PC-3 (cell line): ENCODE data around the gene KCNV2. TPM values are rescaled to one million over a fixed set of nuclear protein-coding genes. Genes with fewer than 3 reads are reported as not detected.

Experiments used
- ATAC-seq: fragments of 200-7000 bp; cut with Tn5 transposase; 2 replicates; pipeline ENCODE4 v1.9.1; 2020; ENCODE audit warnings: mild to moderate bottlenecking, moderate library complexity
- BruUV-seq: library from RNA; stranded (reverse); fragments of 400-500 nt; replicated peaks from 2 replicates; lab custom pipeline; 2021; lab: Mats Ljungman, UMichigan
- CTCF ChIA-PET: fragments of 300-600 bp; sonication (Branson Sonifier 250); formaldehyde crosslinking; loops from one replicate; lab custom pipeline; 2022; ENCODE audit warnings: antibody characterized with exemption; lab: Charles Lee
- POLR2A ChIA-PET: fragments of 300-600 bp; sonication (Branson Sonifier 250); formaldehyde crosslinking; loops from one replicate; lab custom pipeline; 2022; ENCODE audit warnings: antibody characterized with exemption; ENCODE audit not compliant: unreplicated experiment; lab: Charles Lee
- DNase-seq: peaks from one replicate; pipeline ENCODE4 v3.0.0-alpha.2; 2015
- H2AFZ ChIP-seq: fragments of 300-600 bp; sonication (generic); 2 replicates; pipeline ENCODE4 v1.6.0; 2016; ENCODE audit warnings: antibody characterized with exemption, low read length
- H3F3A ChIP-seq: fragments of 300-600 bp; sonication (generic); one replicate; pipeline ENCODE4 v1.6.0; 2017; ENCODE audit warnings: antibody characterized with exemption, low read length, control low read depth, mild to moderate bottlenecking; ENCODE audit not compliant: unreplicated experiment
- H3K27ac ChIP-seq: fragments of 300-600 bp; sonication (generic); 2 replicates; pipeline ENCODE4 v1.5.1; 2016; ENCODE audit warnings: mild to moderate bottlenecking, low read length
- H3K27me3 ChIP-seq: fragments of 300-600 bp; sonication (generic); 2 replicates; pipeline ENCODE4 v1.6.1; 2016; ENCODE audit warnings: low read length, mixed read lengths
- H3K36me3 ChIP-seq: fragments of 300-600 bp; sonication (generic); 2 replicates; pipeline ENCODE4 v1.6.1; 2016; ENCODE audit warnings: low read depth, mixed run types, low read length, mixed read lengths
- H3K4me1 ChIP-seq: fragments of 300-600 bp; sonication (generic); 2 replicates; pipeline ENCODE4 v1.5.1; 2016; ENCODE audit warnings: low read length; ENCODE audit not compliant: insufficient read depth
- H3K4me2 ChIP-seq: fragments of 300-600 bp; sonication (generic); 2 replicates; pipeline ENCODE4 v1.6.0; 2016; ENCODE audit warnings: low read length
- H3K4me3 ChIP-seq: fragments of 300-600 bp; sonication (generic); 2 replicates; pipeline ENCODE4 v1.5.1; 2016; ENCODE audit warnings: mild to moderate bottlenecking, low read length, mixed read lengths
- H3K79me2 ChIP-seq: fragments of 300-600 bp; sonication (generic); 2 replicates; pipeline ENCODE4 v1.6.1; 2017; ENCODE audit warnings: low read length, mixed read lengths
- H3K9ac ChIP-seq: fragments of 300-600 bp; sonication (generic); 2 replicates; pipeline ENCODE4 v1.6.0; 2016; ENCODE audit warnings: mild to moderate bottlenecking, low read length
- H3K9me2 ChIP-seq: fragments of 300-600 bp; sonication (generic); replicated peaks from 2 replicates; pipeline ENCODE4 v1.6.1; 2016; ENCODE audit warnings: mixed run types, low read length, mixed read lengths
- H3K9me3 ChIP-seq: fragments of 300-600 bp; sonication (generic); 2 replicates; pipeline ENCODE4 v1.6.1; 2016; ENCODE audit warnings: low read length, mixed read lengths
- H4K20me1 ChIP-seq: fragments of 300-600 bp; sonication (generic); 2 replicates; pipeline ENCODE4 v1.6.1; 2016; ENCODE audit warnings: low read length, mixed read lengths
- CTCF ChIP-seq: fragments of 300-600 bp; sonication (generic); conservative IDR thresholded peaks from 2 replicates; pipeline ENCODE4 v1.5.1; 2017; ENCODE audit warnings: antibody characterized with exemption, low read depth, mild to moderate bottlenecking, low read length
- EZH2 ChIP-seq: fragments of 300-600 bp; sonication (generic); IDR thresholded peaks from one replicate; pipeline ENCODE4 v1.6.1; 2017; ENCODE audit warnings: antibody characterized with exemption, mild to moderate bottlenecking, low read length; ENCODE audit not compliant: unreplicated experiment
- EZH2phosphoT487 ChIP-seq: fragments of 300-600 bp; sonication (generic); IDR thresholded peaks from 2 replicates; pipeline ENCODE4 v1.6.1; 2018; ENCODE audit warnings: mild to moderate bottlenecking, antibody characterized with exemption, low read length, borderline replicate concordance
- intact Hi-C: fragments of 100-400 bp; cut with micrococcal nuclease; formaldehyde crosslinking; loops from 2 replicates; pipeline ENCODE4 v1.9.0; 2023
- total RNA-seq: library from RNA; depleted of rRNA; stranded (reverse); fragments of >200 nt; gene quantifications from 2 replicates; pipeline ENCODE4 v1.2.3, GENCODE V29; 2014

The KCNV2 gene
- total RNA-seq, 1 experiment from 2014 or later = not detected

GRCh38 chr9:2686911-2687310 is 30.4 kb upstream of the KCNV2 start:
- BruUV-seq = no TSS peak
- Histone ChIP-seq H3F3A (no peaks in the 10 kb centered on the region), H2AFZ (no peak overlapping the region), H3K4me1 (no peaks in the 10 kb centered on the region), H4K20me1 (no peaks in the 10 kb centered on the region), H3K79me2 (no peaks in the 10 kb centered on the region), H3K4me2 (no peak overlapping the region), H3K9me3 (no peaks in the 10 kb centered on the region), H3K9me2 (no peaks in the 10 kb centered on the region), H3K4me3 (no peak overlapping the region), H3K27ac (no peak overlapping the region), H3K9ac (no peak overlapping the region), H3K27me3 (no peaks in the 10 kb centered on the region), H3K36me3 (no peaks in the 10 kb centered on the region)
- POLR2A ChIA-PET = no interaction called here
- DNase-seq (no peak), ATAC-seq (no peak)
- TF ChIP-seq EZH2 (no peak), EZH2phosphoT487 (no peak), CTCF (no peak)
- intact Hi-C loops = no loop called here
- CTCF ChIA-PET = no interaction called here

GRCh38 chr9:2688636-2689035 is 28.7 kb upstream of the KCNV2 start:
- TF ChIP-seq EZH2 = no peak
- no peak for TF ChIP-seq EZH2phosphoT487
- no peak for TF ChIP-seq CTCF
- Histone ChIP-seq H3K9me3 (no peaks in the 10 kb centered on the region), H3K4me2 (no peak overlapping the region), H4K20me1 (no peaks in the 10 kb centered on the region), H3K27me3 (no peaks in the 10 kb centered on the region), H3K9me2 (no peaks in the 10 kb centered on the region), H3K4me1 (no peaks in the 10 kb centered on the region), H2AFZ (no peak overlapping the region), H3K27ac (no peak overlapping the region), H3F3A (no peaks in the 10 kb centered on the region), H3K36me3 (no peaks in the 10 kb centered on the region), H3K79me2 (no peaks in the 10 kb centered on the region), H3K9ac (no peak overlapping the region), H3K4me3 (no peak overlapping the region)
- ChIA-PET POLR2A (no interaction called here), CTCF (no interaction called here)
- intact Hi-C loops = no loop called here
- DNase-seq (no peak), ATAC-seq (no peak)
- no TSS peak for BruUV-seq

- intact Hi-C loops = no loop called here
- POLR2A ChIA-PET = no interaction called here
Measured at GRCh38 chr9:2691212-2691611, 26.1 kb upstream of the KCNV2 start.

More at GRCh38 chr9:2691212-2691611, 26.1 kb upstream of the KCNV2 start:
- Histone ChIP-seq H3K9me2 (no peaks in the 10 kb centered on the region), H3K36me3 (no peaks in the 10 kb centered on the region), H3K9ac (no peak overlapping the region), H3K27me3 (no peaks in the 10 kb centered on the region), H3K27ac (no peak overlapping the region), H4K20me1 (no peaks in the 10 kb centered on the region), H3K4me3 (no peak overlapping the region), H2AFZ (no peak overlapping the region), H3K9me3 (no peaks in the 10 kb centered on the region), H3K79me2 (no peaks in the 10 kb centered on the region), H3K4me2 (no peak overlapping the region), H3F3A (no peaks in the 10 kb centered on the region), H3K4me1 (no peaks in the 10 kb centered on the region)
- ATAC-seq = no peak
- TF ChIP-seq EZH2phosphoT487 = no peak
- no peak for TF ChIP-seq EZH2
- TF ChIP-seq CTCF = no peak
- DNase-seq = no peak
- BruUV-seq = no TSS peak
- CTCF ChIA-PET = no interaction called here
